Measurements from ENCODE around the gene TUBB6. TPM values are rescaled to one million over a fixed set of nuclear protein-coding genes. Genes with fewer than 3 reads are reported as not detected.
A peak's percentile ranks its signal among the peaks of the same experiment; 100 is the strongest.

The TUBB6 gene
- total and polyA plus RNA-seq, 5 donors from 2014 or later = 0.22 to 2.4 (median 0.64) TPM; not detected in 1

GRCh38 chr18:12321333-12321732 lies 13.3 kb downstream of the TUBB6 start:
- ATAC-seq (ENCODE audit: low read depth in 2 of 2) (no peak), DNase-seq (no peak)
- H3K27me3 Mint-ChIP-seq = no peaks in the 10 kb centered on the region
- peaks cover 16% of the 10 kb centered on the region for H3K36me3 ChIP-seq (ENCODE audit: control insufficient read depth, insufficient read depth, low read length)
- H3K9me3 Mint-ChIP-seq = no peaks in the 10 kb centered on the region
- no peaks in the 10 kb centered on the region for H3K27me3 ChIP-seq (ENCODE audit: control insufficient read depth, insufficient read depth, low read length)
- H3K4me1 Mint-ChIP-seq = no peaks in the 10 kb centered on the region
- no peaks in the 10 kb centered on the region for H3K9me3 ChIP-seq (ENCODE audit: control insufficient read depth in 2 of 2, low read length in 2 of 2)
- H3K4me3 ChIP-seq (ENCODE audit: low read depth, low read length) = no peak overlapping the region
- no peak overlapping the region for H3K27ac Mint-ChIP-seq
- no peak overlapping the region for H3K4me3 Mint-ChIP-seq
- peaks cover 11% of the 10 kb centered on the region for H3K36me3 Mint-ChIP-seq
- no peak overlapping the region for H3K27ac ChIP-seq (ENCODE audit: insufficient read depth, low read length, poor library complexity, severe bottlenecking)
- H3K4me1 ChIP-seq (ENCODE audit: control insufficient read depth, insufficient read depth, low read length, poor library complexity, severe bottlenecking) = no peaks in the 10 kb centered on the region

- Histone ChIP-seq H3K4me3 (ENCODE audit: low read depth, low read length) (no peak overlapping the region), H3K36me3 (ENCODE audit: control insufficient read depth, insufficient read depth, low read length) (peaks cover 42% of the 10 kb centered on the region), H3K27ac (ENCODE audit: insufficient read depth, low read length, poor library complexity, severe bottlenecking) (no peak overlapping the region), H3K9me3 (ENCODE audit: control insufficient read depth in 2 of 2, low read length in 2 of 2) (no peaks in the 10 kb centered on the region), H3K27me3 (ENCODE audit: control insufficient read depth, insufficient read depth, low read length) (no peaks in the 10 kb centered on the region), H3K4me1 (ENCODE audit: control insufficient read depth, insufficient read depth, low read length, poor library complexity, severe bottlenecking) (no peaks in the 10 kb centered on the region)
- ATAC-seq (ENCODE audit: low read depth in 2 of 2) (no peak), DNase-seq (no peak)
- Mint-ChIP-seq H3K27ac (no peak overlapping the region), H3K27me3 (no peaks in the 10 kb centered on the region), H3K9me3 (no peaks in the 10 kb centered on the region), H3K4me3 (no peak overlapping the region), H3K4me1 (peaks cover 0 to 7% (median 6%) of the 10 kb centered on the region in 4 donors), H3K36me3 (peaks cover 29% of the 10 kb centered on the region)
Measured at GRCh38 chr18:12324991-12325725, 17.1 kb downstream of the TUBB6 start.

- Histone ChIP-seq H3K27me3 (ENCODE audit: control insufficient read depth, insufficient read depth, low read length) (no peaks in the 10 kb centered on the region), H3K4me3 (ENCODE audit: low read depth, low read length) (no peak overlapping the region), H3K9me3 (ENCODE audit: control insufficient read depth in 2 of 2, low read length in 2 of 2) (no peaks in the 10 kb centered on the region), H3K27ac (ENCODE audit: insufficient read depth, low read length, poor library complexity, severe bottlenecking) (no peak overlapping the region), H3K4me1 (ENCODE audit: control insufficient read depth, insufficient read depth, low read length, poor library complexity, severe bottlenecking) (no peaks in the 10 kb centered on the region), H3K36me3 (ENCODE audit: control insufficient read depth, insufficient read depth, low read length) (peaks cover 42% of the 10 kb centered on the region)
- H3K9me3 Mint-ChIP-seq = no peaks in the 10 kb centered on the region
- ATAC-seq (ENCODE audit: low read depth in 2 of 2) = no peak
- H3K27ac Mint-ChIP-seq = no peak overlapping the region
- DNase-seq = no peak
- H3K4me1 Mint-ChIP-seq = peaks cover 0 to 7% (median 6%) of the 10 kb centered on the region in 4 donors
- H3K4me3 Mint-ChIP-seq = no peak overlapping the region
- peaks cover 29% of the 10 kb centered on the region for H3K36me3 Mint-ChIP-seq
- no peaks in the 10 kb centered on the region for H3K27me3 Mint-ChIP-seq
Measured at GRCh38 chr18:12325726-12326245, 17.7 kb downstream of the TUBB6 start.

- no peak for ATAC-seq (ENCODE audit: low read depth in 2 of 2)
- Mint-ChIP-seq H3K27me3 (no peaks in the 10 kb centered on the region), H3K36me3 (peaks cover 27% of the 10 kb centered on the region), H3K27ac (peak overlapping the region in 1 of 3 donors; percentile 23), H3K4me1 (peaks cover 0 to 7% (median 6%) of the 10 kb centered on the region in 4 donors), H3K9me3 (peaks cover 0 to 2% (median 0%) of the 10 kb centered on the region in 7 donors), H3K4me3 (no peak overlapping the region)
- H3K4me3 ChIP-seq (ENCODE audit: low read depth, low read length) = no peak overlapping the region
- DNase-seq = no peak
- H3K27ac ChIP-seq (ENCODE audit: insufficient read depth, low read length, poor library complexity, severe bottlenecking) = no peak overlapping the region
- no peaks in the 10 kb centered on the region for H3K27me3 ChIP-seq (ENCODE audit: control insufficient read depth, insufficient read depth, low read length)
- no peaks in the 10 kb centered on the region for H3K9me3 ChIP-seq (ENCODE audit: control insufficient read depth in 2 of 2, low read length in 2 of 2)
- peaks cover 42% of the 10 kb centered on the region for H3K36me3 ChIP-seq (ENCODE audit: control insufficient read depth, insufficient read depth, low read length)
- no peaks in the 10 kb centered on the region for H3K4me1 ChIP-seq (ENCODE audit: control insufficient read depth, insufficient read depth, low read length, poor library complexity, severe bottlenecking)
Measured at GRCh38 chr18:12326711-12327460, 18.8 kb downstream of the TUBB6 start.

- H3K9me3 ChIP-seq (ENCODE audit: control insufficient read depth in 2 of 2, low read length in 2 of 2) = no peaks in the 10 kb centered on the region
- H3K27ac ChIP-seq (ENCODE audit: insufficient read depth, low read length, poor library complexity, severe bottlenecking) = no peak overlapping the region
- Mint-ChIP-seq H3K9me3 (peaks cover 0 to 2% (median 0%) of the 10 kb centered on the region in 7 donors), H3K4me1 (peaks cover 0 to 7% (median 6%) of the 10 kb centered on the region in 4 donors), H3K4me3 (no peak overlapping the region), H3K27me3 (no peaks in the 10 kb centered on the region), H3K27ac (peak overlapping the region in 1 of 3 donors; percentile 23), H3K36me3 (peaks cover 27% of the 10 kb centered on the region)
- no peak overlapping the region for H3K4me3 ChIP-seq (ENCODE audit: low read depth, low read length)
- no peaks in the 10 kb centered on the region for H3K4me1 ChIP-seq (ENCODE audit: control insufficient read depth, insufficient read depth, low read length, poor library complexity, severe bottlenecking)
- no peaks in the 10 kb centered on the region for H3K27me3 ChIP-seq (ENCODE audit: control insufficient read depth, insufficient read depth, low read length)
- peak; percentile 44 to 79 (median 53) for DNase-seq
- H3K36me3 ChIP-seq (ENCODE audit: control insufficient read depth, insufficient read depth, low read length) = peaks cover 42% of the 10 kb centered on the region
- ATAC-seq (ENCODE audit: low read depth in 2 of 2) = peak; percentile 44 to 50
Measured at GRCh38 chr18:12327510-12328178, 19.6 kb downstream of the TUBB6 start.

- no peak overlapping the region for H3K4me3 Mint-ChIP-seq
- no peak overlapping the region for H3K4me3 ChIP-seq (ENCODE audit: low read depth, low read length)
- no peaks in the 10 kb centered on the region for H3K9me3 ChIP-seq (ENCODE audit: control insufficient read depth in 2 of 2, low read length in 2 of 2)
- H3K4me1 ChIP-seq (ENCODE audit: control insufficient read depth, insufficient read depth, low read length, poor library complexity, severe bottlenecking) = no peaks in the 10 kb centered on the region
- H3K27ac Mint-ChIP-seq = no peak overlapping the region
- H3K9me3 Mint-ChIP-seq = peaks cover 0 to 2% (median 0%) of the 10 kb centered on the region in 7 donors
- peaks cover 40% of the 10 kb centered on the region for H3K36me3 ChIP-seq (ENCODE audit: control insufficient read depth, insufficient read depth, low read length)
- ATAC-seq (ENCODE audit: low read depth in 2 of 2) (no peak), DNase-seq (no peak)
- no peaks in the 10 kb centered on the region for H3K27me3 ChIP-seq (ENCODE audit: control insufficient read depth, insufficient read depth, low read length)
- no peak overlapping the region for H3K27ac ChIP-seq (ENCODE audit: insufficient read depth, low read length, poor library complexity, severe bottlenecking)
- no peaks in the 10 kb centered on the region for H3K27me3 Mint-ChIP-seq
- H3K36me3 Mint-ChIP-seq = peaks cover 27% of the 10 kb centered on the region
- peaks cover 0 to 7% (median 6%) of the 10 kb centered on the region in 4 donors for H3K4me1 Mint-ChIP-seq
Measured at GRCh38 chr18:12328179-12328823, 20.3 kb downstream of the TUBB6 start.

- DNase-seq (no peak), ATAC-seq (ENCODE audit: low read depth in 2 of 2) (no peak)
- H3K27me3 Mint-ChIP-seq = no peaks in the 10 kb centered on the region
- Histone ChIP-seq H3K4me3 (ENCODE audit: low read depth, low read length) (no peak overlapping the region), H3K27ac (ENCODE audit: insufficient read depth, low read length, poor library complexity, severe bottlenecking) (no peak overlapping the region), H3K4me1 (ENCODE audit: control insufficient read depth, insufficient read depth, low read length, poor library complexity, severe bottlenecking) (no peaks in the 10 kb centered on the region), H3K27me3 (ENCODE audit: control insufficient read depth, insufficient read depth, low read length) (no peaks in the 10 kb centered on the region), H3K9me3 (ENCODE audit: control insufficient read depth in 2 of 2, low read length in 2 of 2) (no peaks in the 10 kb centered on the region), H3K36me3 (ENCODE audit: control insufficient read depth, insufficient read depth, low read length) (peaks cover 47% of the 10 kb centered on the region)
- no peak overlapping the region for H3K27ac Mint-ChIP-seq
- H3K4me3 Mint-ChIP-seq = no peak overlapping the region
- H3K36me3 Mint-ChIP-seq = peaks cover 31% of the 10 kb centered on the region
- peaks cover 0 to 2% (median 0%) of the 10 kb centered on the region in 7 donors for H3K9me3 Mint-ChIP-seq
- H3K4me1 Mint-ChIP-seq = peaks cover 0 to 7% (median 6%) of the 10 kb centered on the region in 4 donors
Measured at GRCh38 chr18:12329125-12329698, 21.2 kb downstream of the TUBB6 start.
